Activated T-cell treated with anti-CD3 and anti-CD28 coated beads for 1 hour (primary cell): ENCODE measurements around the gene THSD4.

Source experiments
- DNase-seq: peaks from one replicate; pipeline ENCODE4 v3.0.0-alpha.2; 2020; ENCODE audit warnings: low read depth

The THSD4 gene

GRCh38 chr15:71545923-71546322 is 430.7 kb downstream of the THSD4 start:
- DNase-seq, result no peak

GRCh38 chr15:71547011-71547410 is 431.7 kb downstream of the THSD4 start:
- no peak for DNase-seq

DNA sequence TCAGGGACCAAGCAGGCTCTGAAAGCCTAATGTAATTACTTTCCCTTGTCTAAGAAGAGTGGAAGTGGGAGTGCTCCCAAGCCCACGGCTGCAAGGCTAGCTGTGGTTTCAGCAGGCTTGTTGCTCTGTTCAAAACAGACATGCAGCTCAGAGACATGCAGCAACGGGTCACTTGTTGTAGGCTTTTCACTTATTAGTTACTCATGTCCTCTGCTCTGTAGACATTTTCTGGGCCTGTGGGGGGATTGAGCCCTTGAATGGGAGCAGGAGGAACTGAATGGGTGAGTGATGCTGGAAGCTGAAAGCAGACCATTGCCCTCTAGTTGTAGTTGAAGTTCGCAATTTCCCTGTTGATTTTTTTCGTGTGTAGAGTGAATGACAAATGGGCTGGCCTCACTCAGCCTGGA is 433.1 kb downstream of the THSD4 start:
- DNase-seq, result no peak

DNA sequence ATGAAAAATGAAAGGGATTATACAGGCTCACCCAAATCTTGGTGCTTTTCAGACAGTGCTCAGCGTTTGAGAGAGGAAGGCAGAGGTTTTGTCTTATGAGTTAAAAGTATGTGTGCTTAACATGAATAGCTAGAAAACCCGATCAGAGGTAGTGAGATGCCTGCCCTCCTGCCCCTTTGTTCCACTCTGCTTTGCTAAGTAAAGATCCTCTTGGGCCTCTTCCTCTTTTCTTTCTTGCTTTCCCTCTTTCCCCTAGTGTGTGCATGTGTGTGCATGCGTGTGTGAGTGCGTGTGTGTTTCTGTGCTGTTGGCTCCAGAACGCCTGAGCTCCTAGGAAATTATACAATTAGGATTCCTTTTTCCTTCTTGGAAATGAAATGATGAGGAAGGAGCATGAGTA is 433.8 kb downstream of the THSD4 start:
- DNase-seq, result no peak

DNA sequence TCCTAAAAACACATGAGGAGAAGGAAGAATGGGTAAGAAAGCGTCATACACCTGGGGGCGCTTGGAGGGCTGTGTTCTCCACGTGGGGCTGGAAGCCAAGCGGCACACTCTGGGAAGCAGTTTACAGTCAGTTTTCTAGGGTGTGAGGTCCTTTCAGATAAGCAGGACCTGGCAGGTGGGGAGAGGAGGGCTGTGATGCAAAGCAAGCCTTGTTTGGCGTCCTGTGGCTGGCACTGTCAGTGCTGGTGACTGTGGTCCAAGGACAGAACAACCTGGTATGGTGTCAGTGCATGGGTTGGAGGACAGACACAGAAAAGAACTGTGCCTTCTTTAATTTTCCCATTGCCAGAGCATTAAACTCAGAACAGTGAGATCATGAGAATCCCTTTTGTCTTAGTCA is 434.4 kb downstream of the THSD4 start:
- DNase-seq, result no peak

DNA sequence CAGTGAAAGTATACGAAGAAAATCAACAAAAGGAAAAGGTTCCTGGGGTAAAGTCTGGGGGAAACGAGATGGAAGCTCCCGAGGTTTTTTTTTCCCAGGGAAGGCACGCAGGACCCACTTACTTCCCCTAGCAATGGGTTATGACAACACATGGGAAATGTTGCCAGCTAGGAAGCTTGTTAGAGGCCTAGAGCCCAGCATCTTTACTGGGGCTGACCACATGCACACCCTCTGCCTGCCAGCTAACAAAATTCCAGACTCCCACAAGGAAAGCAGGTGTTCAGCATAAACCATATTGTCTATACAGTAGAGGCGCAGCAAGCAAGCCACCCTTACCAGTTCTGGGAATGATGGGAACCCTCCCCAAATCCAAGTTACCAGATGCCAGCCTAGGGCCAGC is 436.3 kb downstream of the THSD4 start:
- no peak for DNase-seq

DNA sequence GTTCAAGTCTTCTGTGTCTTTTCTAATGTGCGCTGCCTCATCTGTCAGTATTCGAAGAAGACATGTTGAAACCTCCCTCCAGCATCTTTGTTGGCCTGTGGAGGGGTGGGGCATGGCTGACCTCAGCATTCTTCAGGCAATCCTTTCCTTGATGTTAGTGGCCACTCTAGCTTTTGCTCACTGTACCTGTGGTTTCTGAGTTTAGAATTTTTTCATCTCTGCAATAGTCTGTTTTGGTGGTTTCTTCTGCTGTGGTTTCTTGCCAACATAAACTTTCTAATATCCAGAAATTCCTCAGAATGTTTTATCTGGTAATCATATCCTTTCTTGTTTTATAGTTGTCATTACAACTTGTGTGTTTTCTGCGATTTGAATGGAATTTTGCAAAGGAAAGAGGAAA is 443.8 kb downstream of the THSD4 start:
- no peak for DNase-seq

DNA sequence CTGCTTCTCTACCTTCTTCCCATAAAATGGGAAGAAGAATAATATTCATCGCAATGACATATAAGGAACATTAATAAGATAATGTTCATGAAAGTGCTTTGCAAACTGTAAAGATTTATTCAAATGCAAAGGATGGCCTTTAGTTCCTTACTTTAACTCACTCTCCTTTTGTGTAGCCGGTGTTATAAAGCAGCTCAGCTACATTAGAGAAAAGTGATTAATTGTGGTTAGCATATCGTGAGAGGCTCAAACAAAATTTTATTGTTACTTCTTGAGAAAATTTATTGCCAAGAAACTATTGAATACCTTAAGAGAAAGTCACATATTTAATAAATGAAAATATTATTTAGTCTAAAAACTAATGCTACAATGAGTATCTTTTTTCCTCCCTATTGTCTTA is 444.3 kb downstream of the THSD4 start:
- no peak for DNase-seq

GRCh38 chr15:71562251-71562650 is 447.0 kb downstream of the THSD4 start:
- DNase-seq, result no peak

GRCh38 chr15:71564217-71564616 is 448.9 kb downstream of the THSD4 start:
- no peak for DNase-seq

GRCh38 chr15:71565006-71565405 is 449.7 kb downstream of the THSD4 start:
- no peak for DNase-seq

- DNase-seq, result no peak
Observed at GRCh38 chr15:71565631-71566160, 450.4 kb downstream of the THSD4 start.

- no peak for DNase-seq
Observed at GRCh38 chr15:71566226-71566625, 451.0 kb downstream of the THSD4 start.

DNA sequence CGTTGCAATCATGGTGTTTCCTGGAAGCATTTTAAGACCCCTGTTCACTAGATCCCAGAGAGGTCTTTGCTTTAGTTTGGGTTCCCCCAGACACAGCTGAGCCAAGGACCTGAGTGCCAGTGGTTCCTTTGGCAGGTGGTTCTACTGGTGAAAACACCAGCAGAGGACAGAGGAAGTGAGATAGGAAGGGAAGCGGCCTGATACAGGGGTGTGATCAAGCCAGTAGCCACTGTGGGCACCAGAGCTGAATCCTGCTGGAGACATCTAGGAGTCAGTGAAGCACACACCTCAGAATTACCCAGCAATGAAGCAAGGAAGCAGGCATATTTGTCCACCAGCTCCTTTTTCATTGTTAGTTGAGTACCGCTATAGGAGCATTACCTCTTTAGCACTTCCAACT is 451.9 kb downstream of the THSD4 start:
- DNase-seq, result no peak

DNA sequence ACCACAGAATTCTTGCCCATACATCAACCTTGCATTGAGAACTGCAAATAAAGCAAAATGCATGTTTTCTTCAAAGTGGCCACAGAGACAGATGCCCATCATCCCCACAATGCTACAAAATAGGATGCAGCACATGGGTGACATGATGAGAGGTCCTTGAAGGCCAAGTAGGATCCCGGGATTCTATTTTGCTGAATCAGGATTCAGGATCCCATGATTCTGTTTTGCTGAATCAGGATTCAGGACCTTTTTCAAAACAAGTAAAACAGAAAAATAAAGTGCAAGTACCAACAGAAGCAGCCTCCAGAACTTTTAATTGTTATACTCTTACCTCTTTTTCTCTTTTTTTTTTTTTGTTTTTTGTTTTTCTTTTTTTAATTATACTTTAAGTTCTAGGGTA is 453.0 kb downstream of the THSD4 start:
- DNase-seq, result no peak

GRCh38 chr15:71570736-71571135 is 455.5 kb downstream of the THSD4 start:
- no peak for DNase-seq

GRCh38 chr15:71571641-71572040 is 456.4 kb downstream of the THSD4 start:
- no peak for DNase-seq

DNA sequence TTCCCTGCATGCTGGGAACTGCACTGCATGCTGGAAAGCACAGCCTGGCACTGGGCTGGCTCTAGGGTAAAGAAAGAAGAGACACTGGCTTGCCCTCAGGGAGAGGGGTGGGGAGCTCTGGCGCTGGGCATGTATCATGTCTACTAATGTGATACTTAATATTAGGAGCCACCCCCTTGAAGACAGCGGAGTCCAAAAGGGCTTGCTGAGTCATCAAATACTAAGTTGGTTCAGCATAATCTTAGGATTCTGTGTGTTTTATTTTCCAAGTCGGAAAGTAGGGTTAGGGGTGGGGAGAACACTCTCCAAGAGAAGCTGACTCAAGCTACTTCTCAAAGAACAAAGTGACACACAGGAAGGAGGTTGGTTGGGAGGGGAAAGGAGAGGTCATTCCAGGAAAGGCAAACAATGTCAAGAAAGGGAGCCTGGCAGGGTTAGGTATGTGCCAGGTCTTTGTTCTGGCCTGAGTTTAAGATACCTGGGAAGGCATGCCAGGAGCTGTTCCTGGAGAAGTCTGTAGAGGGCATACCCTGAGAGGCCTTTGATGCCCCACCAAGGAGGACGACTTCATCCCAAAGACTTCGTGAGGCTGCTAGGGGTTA is 457.3 kb downstream of the THSD4 start:
- no peak for DNase-seq

- DNase-seq, result no peak
Observed at GRCh38 chr15:71573599-71573998, 458.3 kb downstream of the THSD4 start.

DNA sequence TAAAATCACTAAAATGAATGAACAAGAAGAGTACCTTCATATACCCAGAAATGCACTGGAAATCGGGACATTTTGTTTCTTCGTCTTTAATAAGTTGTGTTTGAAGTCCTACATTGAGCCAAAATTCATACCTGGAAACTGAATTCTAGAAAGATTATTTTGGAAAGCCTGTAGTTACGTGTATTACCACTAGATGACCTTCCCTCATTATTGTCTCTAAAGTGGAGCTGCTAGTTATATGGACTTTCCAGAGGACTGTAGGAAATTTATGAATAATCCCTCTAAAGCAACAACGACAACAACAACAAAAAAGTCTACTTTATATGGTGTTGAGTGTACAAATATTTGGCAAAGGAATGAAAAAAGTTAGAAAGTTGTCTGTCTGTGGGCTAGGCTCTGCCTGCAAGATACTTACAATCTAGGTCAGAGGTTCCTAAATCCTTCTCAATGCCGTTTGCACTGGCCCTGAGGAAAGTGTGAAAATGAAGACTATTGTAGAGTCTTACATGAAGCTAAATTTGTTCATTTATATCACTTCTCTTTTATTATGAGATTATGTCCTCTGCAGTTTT is 460.3 kb downstream of the THSD4 start:
- no peak for DNase-seq

DNA sequence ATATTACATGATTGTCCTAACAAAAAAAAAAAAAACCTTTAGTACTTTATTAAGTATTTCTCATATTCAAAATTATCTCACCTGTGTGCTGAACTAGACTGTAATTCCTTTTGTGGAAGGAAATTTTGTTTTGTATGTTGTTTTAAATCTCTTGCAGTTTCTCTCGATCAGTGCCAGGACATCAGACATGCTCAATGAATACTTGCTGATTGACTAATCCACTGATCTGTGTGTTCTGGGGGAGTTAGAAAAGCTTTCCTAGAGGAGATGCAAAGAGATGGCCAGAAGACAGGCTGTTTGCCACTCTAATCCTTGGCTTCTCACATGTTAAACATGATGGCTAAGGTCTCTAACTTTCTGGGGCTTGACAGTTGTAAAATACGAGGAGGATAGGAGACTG is 461.8 kb downstream of the THSD4 start:
- DNase-seq, result no peak

DNA sequence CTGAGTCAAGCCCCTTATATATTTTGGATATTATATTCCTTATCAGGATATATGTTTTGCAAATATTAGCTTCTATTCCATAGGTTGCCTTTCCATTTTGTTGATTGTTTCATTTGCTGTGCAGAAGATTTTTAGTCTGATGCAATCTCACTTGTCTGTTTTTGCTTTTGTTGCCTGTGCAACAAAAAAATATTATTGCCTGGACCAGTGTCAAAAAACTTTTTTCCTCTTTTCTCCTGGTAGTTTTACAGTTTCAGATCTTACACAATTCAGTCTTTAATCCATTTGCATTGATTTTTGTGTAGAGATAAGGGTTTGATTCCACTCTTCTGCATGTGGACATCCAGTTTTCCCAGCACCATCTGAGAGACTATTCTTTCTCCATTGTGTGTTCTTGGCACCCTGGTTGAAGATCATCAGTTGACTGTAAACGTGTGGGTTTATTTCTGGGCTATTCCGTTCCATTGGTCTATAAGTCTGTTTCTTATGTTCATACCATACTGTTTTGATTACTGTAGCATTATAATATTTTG is 466.2 kb downstream of the THSD4 start:
- DNase-seq, result no peak

DNA sequence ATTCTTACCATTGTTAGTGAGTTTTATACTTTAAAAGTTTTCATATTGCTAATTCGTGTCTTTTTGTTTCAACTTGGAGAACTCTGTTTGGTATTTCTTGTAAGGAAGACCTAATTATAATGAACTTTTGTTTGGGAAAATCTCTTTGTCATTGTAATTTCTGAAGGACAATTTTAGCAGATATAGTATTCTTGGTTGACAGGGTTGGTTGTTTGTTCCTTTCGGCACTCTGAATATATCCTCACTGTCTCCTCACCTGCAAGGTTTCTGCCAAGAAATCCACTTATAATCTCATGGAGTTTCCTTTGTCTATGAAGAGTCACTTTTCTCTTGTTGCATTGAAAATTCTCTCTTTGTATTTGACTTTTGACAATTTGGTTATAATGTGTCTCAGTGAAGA is 469.9 kb downstream of the THSD4 start:
- no peak for DNase-seq

- DNase-seq, result no peak
Observed at GRCh38 chr15:71586463-71586862, 471.2 kb downstream of the THSD4 start.
